Ovary (tissue), 9 donors: ENCODE measurements around the gene JPH3. TPM values are rescaled to one million over a fixed set of nuclear protein-coding genes. Genes with fewer than 3 reads are reported as not detected.

Source experiments
- DNase-seq, 5 donors: peaks; one replicate each; pipeline ENCODE4 v3.0.0-alpha.2; 2019 to 2020
- H3K27ac ChIP-seq, 2 donors: fragments of 200-600 bp; one replicate each; pipeline versions ENCODE4 v1.5.1 to v1.8.0; 2019 to 2022
- H3K27me3 ChIP-seq: fragments of 200-600 bp; one replicate; pipeline ENCODE4 v1.8.0; 2022
- H3K36me3 ChIP-seq: fragments of 200-600 bp; sonication (generic); one replicate; pipeline ENCODE4 v1.5.1; 2019
- H3K4me1 ChIP-seq: one replicate; pipeline ENCODE4 v1.8.1; 2013; ENCODE audit warnings: mild to moderate bottlenecking, moderate library complexity; ENCODE audit not compliant: insufficient read depth
- H3K4me3 ChIP-seq: fragments of 200-600 bp; sonication (generic); one replicate; pipeline ENCODE4 v1.5.1; 2017
- H3K9me3 ChIP-seq, 2 donors: fragments of 200-600 bp in 1 of 2; sonication (generic) in 1 of 2; one replicate each; pipeline versions ENCODE4 v1.5.1 to v1.8.1; 2013 to 2019; ENCODE audit warnings: mild to moderate bottlenecking in 1 of 2, moderate library complexity in 1 of 2
- EP300 ChIP-seq: sonication (generic); formaldehyde crosslinking; IDR thresholded peaks from one replicate; pipeline ENCODE4 v1.6.1; 2017; ENCODE audit warnings: antibody characterized with exemption
- POLR2A ChIP-seq: fragments of 450-650 bp; IDR thresholded peaks from one replicate; pipeline ENCODE4 v1.6.1; 2017; ENCODE audit warnings: antibody characterized with exemption, mild to moderate bottlenecking, moderate library complexity
- WGBS, 3 donors: extraction: QIAGEN DNeasy Blood & Tissue Kit in 1 of 3; methylation state at CpG; one replicate each; pipeline versions ENCODE4 v1.1.5 to v1.1.7; 2013 to 2017; 5-methylcytosine and 5-hydroxymethylcytosine counted together
- intact Hi-C, 4 donors: fragments of 100-400 bp; cut with DNase I; formaldehyde crosslinking; loops; one replicate each; pipeline versions ENCODE4 v1.11.0 to v1.15.1; 2022 to 2023
- polyA plus RNA-seq, 2 donors: library from polyadenylated mRNA; stranded (reverse); fragments of 200-250 nt in 1 of 2; fragments of 350-450 nt in 1 of 2; fragmentation: Illumina TruSeq in 1 of 2; extraction: RNeasy Lipid Tissue Mini Kit (QIAGEN cat#74804) in 1 of 2; gene quantifications; one replicate each; pipeline ENCODE4 v1.2.3, GENCODE V29; 2013 to 2014
- total RNA-seq, 7 donors: library from RNA; depleted of rRNA in 2 of 7; stranded (reverse); fragments of >200 nt in 2 of 7; fragmentation: NEBNext Ultra II Directional in 3 of 7; extraction: Animal tissue kit (Norgen Biotek cat#: 25700) in 3 of 7; gene quantifications; one replicate each; pipeline versions ENCODE4 v1.1.0 to v1.2.4, GENCODE V29; 2016 to 2023
- TF ChIP-seq, protein P1 (sequence below), 3 donors: fragments of 450-650 bp in 2 of 3; fragments of 200-600 bp in 1 of 3; IDR thresholded peaks; one replicate each; pipeline versions ENCODE4 v1.5.1 to v1.8.0; 2016 to 2022; ENCODE audit warnings: antibody characterized with exemption in 3 of 3, mild to moderate bottlenecking in 1 of 3
- donor health status: DM: no; HTN: no; CAD: no; lungs with moderate emphysema.
- donor health status: DM: no; HTN: no; CAD: no.
- donor health status: Bipolar disorder and iron deficiency.
- donor health status: DM: yes; HTN: yes; CAD: no.
- donor health status: DM: no; HTN: no; CAD: no.
- donor health status: DM: yes; HTN: yes; CAD: no.

The JPH3 gene
- total and polyA plus RNA-seq, 9 donors: 0.11 to 0.62 (median 0.30) TPM; not detected in 3

GRCh38 chr16:87641721-87642120 is 39.4 kb downstream of the JPH3 start:
- no peak for TF ChIP-seq POLR2A
- no peak for TF ChIP-seq EP300
- TF ChIP-seq, protein P1, sequence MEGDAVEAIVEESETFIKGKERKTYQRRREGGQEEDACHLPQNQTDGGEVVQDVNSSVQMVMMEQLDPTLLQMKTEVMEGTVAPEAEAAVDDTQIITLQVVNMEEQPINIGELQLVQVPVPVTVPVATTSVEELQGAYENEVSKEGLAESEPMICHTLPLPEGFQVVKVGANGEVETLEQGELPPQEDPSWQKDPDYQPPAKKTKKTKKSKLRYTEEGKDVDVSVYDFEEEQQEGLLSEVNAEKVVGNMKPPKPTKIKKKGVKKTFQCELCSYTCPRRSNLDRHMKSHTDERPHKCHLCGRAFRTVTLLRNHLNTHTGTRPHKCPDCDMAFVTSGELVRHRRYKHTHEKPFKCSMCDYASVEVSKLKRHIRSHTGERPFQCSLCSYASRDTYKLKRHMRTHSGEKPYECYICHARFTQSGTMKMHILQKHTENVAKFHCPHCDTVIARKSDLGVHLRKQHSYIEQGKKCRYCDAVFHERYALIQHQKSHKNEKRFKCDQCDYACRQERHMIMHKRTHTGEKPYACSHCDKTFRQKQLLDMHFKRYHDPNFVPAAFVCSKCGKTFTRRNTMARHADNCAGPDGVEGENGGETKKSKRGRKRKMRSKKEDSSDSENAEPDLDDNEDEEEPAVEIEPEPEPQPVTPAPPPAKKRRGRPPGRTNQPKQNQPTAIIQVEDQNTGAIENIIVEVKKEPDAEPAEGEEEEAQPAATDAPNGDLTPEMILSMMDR (IDR thresholded peaks at IDR 0.05): no peak
- H3K4me1 ChIP-seq: no peaks in the 10 kb centered on the region
- WGBS, 3 donors: 61 to 65% (median 64%) methylated on average over 10 to 11 of the region's 11 CpGs

DNA sequence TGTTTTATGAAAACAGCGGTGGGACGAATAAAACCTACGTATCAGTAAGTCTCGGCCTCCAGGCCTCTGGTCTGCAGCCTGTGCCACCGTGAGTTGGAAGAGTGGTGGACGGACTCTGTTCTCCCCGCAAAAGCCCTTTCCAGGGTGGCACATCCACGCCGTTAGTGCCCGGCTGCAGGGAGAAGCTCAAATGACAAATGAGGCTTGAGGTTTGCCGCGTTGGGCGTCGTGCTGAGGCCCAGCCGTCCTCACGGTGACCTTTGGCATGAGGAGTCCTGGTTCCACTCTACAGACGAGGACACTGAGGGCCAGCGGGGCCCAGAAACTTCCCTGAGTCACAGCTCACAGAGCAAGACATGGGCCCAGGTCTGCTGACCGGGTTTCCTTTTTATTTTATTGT is 40.2 kb downstream of the JPH3 start:
- Histone ChIP-seq H3K4me1 (no peaks in the 10 kb centered on the region), H3K9me3 (no peaks in the 10 kb centered on the region), H3K27ac (no peak overlapping the region), H3K27me3 (no peaks in the 10 kb centered on the region), H3K4me3 (no peak overlapping the region), H3K36me3 (no peaks in the 10 kb centered on the region)
- WGBS, 3 donors: 74 to 78% (median 76%) methylated on average over 19 of the region's 19 CpGs
- TF ChIP-seq EP300 (no peak), POLR2A (no peak)
- TF ChIP-seq, protein P1 (IDR thresholded peaks at IDR 0.05): no peak
- no peak for DNase-seq
- intact Hi-C loops: no loop called here

More at GRCh38 chr16:87641721-87642120, 39.4 kb downstream of the JPH3 start:
- intact Hi-C loops: no loop called here
- Histone ChIP-seq H3K36me3 (no peaks in the 10 kb centered on the region), H3K4me3 (no peak overlapping the region), H3K27me3 (no peaks in the 10 kb centered on the region), H3K9me3 (no peaks in the 10 kb centered on the region), H3K27ac (no peak overlapping the region)
- DNase-seq: no peak

- Histone ChIP-seq H3K27me3 (no peaks in the 10 kb centered on the region), H3K4me1 (no peaks in the 10 kb centered on the region), H3K36me3 (no peaks in the 10 kb centered on the region), H3K9me3 (no peaks in the 10 kb centered on the region), H3K4me3 (no peak overlapping the region), H3K27ac (no peak overlapping the region)
- WGBS, 3 donors: 93 to 95% (median 94%) methylated on average over 32 to 35 of the region's 35 CpGs
- intact Hi-C loops: no loop called here
- DNase-seq: no peak
- TF ChIP-seq EP300: no peak
- no peak for TF ChIP-seq POLR2A
- TF ChIP-seq, protein P1 (IDR thresholded peaks at IDR 0.05): no peak
These were observed 41.9 kb downstream of the JPH3 start for GRCh38 chr16:87644186-87644585.

GRCh38 chr16:87644596-87644995 is 42.3 kb downstream of the JPH3 start:
- TF ChIP-seq EP300 (no peak), POLR2A (no peak)
- TF ChIP-seq, protein P1 (IDR thresholded peaks at IDR 0.05): no peak
- intact Hi-C loops: no loop called here
- no peak overlapping the region for H3K4me3 ChIP-seq
- no peak overlapping the region for H3K27ac ChIP-seq
- no peaks in the 10 kb centered on the region for H3K9me3 ChIP-seq
- H3K4me1 ChIP-seq: no peaks in the 10 kb centered on the region
- no peaks in the 10 kb centered on the region for H3K27me3 ChIP-seq
- no peak for DNase-seq
- WGBS, 3 donors: 96% methylated on average over 44 of the region's 44 CpGs
- H3K36me3 ChIP-seq: no peaks in the 10 kb centered on the region
